SKM-1 (cell line): ENCODE measurements around the gene SIM2.

Source experiments
- DNase-seq: peaks from one replicate; lab custom pipeline; 2025; ENCODE audit not compliant: unreplicated experiment; lab: John Stamatoyannopoulos, UW

Gene SIM2

GRCh38 chr21:36759348-36760083 lies 60.6 kb downstream of the SIM2 start:
- no peak for DNase-seq

DNA sequence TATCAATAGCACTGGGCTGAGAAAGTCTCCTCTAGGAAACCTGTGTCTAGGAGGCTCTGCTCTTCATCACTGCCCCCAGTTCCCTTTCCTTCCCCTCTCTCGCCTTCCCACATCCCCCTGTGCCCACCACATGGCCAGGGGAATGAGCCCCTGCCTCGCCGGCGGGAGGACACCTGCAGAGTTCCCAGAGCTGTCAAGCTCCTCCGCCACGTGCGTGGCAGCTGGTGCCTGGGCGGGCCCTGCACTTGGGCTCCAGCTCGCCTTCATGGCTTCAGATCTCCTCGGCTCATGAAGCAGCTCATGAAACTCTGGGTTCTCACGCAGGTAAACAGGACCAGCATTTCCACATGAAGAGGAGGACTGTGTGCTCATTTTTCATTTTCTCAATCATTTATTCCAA lies 62.8 kb downstream of the SIM2 start:
- no peak for DNase-seq

DNA sequence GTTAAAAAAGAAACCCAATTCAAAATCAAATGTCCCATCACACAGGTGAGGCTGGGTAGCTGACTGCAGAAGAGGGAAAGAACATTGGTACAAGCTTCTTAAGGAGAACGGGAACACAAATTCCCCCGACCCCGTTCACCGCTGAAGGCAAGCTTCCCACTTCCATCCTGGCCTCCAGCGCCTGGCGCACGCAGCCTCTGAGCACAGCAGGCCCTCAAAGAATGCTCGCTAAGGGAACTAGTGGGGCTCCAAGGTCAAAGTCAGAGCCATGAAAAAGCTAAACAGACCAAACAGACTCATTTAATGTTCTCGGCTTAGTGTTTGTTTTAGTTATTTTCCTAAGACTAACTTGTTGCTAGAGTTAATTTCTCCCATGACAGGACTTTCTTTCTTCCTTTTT lies 63.7 kb downstream of the SIM2 start:
- DNase-seq = no peak

DNA sequence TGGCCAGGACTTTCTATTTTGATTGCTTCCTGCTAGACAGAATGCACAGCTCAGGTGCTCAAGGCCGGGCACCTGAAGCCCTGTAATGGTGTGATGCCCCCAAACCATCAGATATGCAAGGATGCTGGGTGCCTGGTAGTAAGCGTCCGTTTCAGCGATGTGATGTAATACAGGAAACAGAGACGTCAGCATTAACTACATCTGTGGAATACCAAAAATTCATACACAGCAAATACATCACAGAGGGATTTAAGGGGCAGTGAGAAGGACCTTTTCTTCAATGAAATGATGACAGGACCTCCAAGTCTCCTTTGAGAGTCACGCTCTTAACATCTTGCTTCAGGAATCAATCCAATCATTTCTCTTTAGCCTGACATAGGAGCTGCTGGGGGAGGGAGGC lies 64.4 kb downstream of the SIM2 start:
- DNase-seq = no peak

DNA sequence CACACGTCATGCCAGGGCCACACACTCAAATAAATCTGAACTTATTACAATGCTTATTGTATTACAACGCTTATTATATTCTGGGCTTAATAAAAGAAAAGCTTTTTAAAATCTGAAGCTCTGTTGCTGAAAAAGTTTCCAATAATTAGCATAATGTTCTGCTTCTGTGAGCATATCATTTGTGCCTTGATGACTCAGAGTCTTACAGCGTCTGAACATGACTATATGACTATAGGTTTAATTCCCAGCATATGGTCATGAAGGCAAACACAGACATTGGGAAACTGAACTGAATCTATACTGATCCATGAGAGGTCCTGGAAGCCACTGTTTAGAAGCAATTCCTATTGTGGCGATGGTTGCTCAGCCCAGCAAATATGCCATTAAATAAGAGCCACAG lies 66.3 kb downstream of the SIM2 start:
- DNase-seq = no peak

DNA sequence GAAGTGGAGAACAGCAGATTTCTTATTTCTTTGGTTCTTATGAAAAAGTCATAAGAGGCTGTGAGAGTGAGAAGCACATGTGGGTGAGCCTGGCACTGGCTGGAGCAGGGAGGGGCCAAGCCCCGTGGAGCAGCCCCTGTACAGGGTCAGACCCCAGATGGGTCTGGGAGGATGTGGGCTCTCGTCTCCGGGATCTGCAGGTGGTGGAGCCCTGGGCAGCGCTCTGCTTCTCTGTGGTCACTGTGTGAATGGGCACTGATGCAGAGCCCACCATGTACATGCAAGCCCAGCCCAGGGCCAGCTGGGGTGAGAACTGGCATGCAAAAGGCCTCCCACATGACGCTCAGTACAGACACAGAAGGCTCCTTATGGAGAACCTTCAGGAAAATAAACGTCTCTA lies 67.6 kb downstream of the SIM2 start:
- no peak for DNase-seq

- no peak for DNase-seq
These were observed 68.2 kb downstream of the SIM2 start for GRCh38 chr21:36767096-36767495.

DNA sequence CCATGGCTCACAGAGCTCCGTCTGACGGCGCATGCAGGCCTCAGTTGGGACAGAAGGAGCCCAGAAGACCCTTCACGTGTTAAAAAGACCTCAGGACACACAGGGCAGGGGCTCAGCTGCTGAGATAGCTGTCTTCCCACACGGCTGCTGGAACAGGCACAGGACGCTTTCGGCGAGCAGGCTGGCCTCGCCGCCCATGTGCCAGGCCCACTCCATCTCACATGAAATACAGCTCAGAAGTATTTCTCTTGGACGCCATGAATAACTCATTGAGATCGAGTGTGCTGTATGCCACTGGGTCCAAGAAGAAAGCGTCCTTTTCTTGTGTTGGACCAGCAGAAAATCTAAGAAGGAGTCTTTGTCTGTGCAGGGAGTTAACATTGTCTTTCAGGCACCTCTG lies 69.6 kb downstream of the SIM2 start:
- DNase-seq = no peak

- no peak for DNase-seq
These were observed 70.3 kb downstream of the SIM2 start for GRCh38 chr21:36769051-36769839.

- no peak for DNase-seq
These were observed 74.2 kb downstream of the SIM2 start for GRCh38 chr21:36773117-36773516.

DNA sequence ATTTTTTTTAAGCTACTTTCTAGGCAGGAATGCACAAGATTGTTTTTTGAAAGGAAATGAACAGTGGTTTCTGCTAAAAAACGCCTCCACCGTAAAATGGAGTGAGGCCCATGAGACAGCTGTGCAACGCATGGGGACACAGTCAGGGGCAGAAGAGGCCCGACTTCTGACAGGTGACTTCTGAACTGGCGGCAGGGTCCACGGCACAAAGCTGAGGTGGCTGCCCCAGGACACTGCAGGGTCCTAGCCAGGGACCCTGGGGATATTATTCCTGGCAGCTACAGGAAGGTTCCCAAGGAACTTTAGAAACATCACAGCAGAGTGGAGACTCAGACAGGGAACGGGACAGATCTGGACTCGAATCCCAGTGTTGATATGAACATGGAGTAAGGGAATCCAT lies 75.1 kb downstream of the SIM2 start:
- DNase-seq = no peak

GRCh38 chr21:36776981-36777617 lies 78.2 kb downstream of the SIM2 start:
- DNase-seq = no peak

GRCh38 chr21:36780861-36781260 lies 81.9 kb downstream of the SIM2 start:
- DNase-seq = no peak

DNA sequence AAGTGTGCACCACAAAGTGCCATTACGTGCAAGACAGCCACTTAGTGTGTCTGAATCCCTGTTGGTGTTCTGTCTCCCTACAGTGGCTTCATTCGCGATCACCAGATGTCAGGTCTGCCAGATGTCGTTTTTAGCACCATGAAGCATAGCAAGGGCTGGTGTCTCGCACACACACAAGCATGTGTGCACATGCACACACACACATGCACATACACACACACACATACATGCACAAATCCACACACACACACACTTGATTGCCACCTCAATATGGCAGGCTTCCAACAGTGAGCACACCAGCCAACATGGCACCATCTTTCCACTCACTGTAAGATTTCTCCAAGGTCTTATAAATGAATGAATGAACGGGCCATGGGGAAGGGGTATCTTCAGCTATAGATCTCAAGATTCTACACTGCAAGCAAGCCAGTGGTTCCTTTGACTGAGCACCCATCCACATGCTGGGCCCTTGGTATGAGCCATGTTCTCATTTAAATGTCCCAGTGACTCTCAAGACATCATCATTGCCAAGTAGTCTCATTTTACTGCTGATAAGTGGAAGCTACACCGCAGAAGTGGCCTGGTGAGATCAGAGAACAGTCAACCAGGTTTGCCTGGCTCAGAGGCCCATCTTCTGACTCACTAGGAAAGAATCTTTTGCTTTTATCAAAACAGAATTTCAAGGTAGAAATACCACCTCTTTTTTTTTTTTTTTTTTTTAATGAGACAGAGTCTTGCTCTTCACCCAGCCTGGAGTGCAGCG lies 84.9 kb downstream of the SIM2 start:
- DNase-seq = no peak

DNA sequence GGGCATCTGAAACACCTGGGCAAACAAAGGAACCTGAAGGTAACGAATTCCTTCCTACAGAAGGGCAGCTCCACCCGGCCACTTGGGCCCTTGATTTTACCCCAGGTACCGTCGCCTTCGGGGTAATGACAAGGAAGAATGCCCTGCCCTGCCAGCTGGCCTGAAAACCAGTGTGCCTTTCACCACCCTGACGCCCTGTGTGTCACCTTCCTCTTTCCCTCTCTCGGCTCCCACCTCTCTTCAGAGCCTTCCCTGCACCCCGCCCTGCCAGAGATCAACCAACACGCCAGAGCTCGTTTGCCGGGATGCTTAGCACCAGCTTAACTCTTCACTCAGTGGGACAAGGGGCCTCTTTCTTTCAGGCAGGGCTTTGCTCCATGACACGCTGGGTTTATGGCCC lies 86.0 kb downstream of the SIM2 start:
- no peak for DNase-seq

- no peak for DNase-seq
These were observed 86.7 kb downstream of the SIM2 start for GRCh38 chr21:36785615-36786014.

DNA sequence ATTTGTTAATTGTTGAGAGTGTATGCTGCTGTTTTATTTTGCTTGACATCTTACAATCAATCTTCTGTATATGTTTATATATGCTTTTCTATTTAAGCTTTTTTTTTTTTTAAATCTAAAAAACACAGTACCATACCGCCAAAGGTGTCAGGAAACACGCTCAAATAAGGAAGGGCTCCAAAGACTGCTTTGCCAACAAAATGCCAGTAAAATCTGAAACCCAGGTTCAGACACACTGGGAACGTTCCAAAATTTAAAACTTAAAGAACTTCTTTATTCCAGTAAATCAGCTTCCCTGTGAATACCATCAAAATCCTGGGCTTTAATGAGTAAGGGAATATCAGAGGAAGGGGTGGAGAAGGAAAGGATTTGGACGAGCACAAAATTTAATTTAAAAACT lies 87.3 kb downstream of the SIM2 start:
- DNase-seq = no peak

DNA sequence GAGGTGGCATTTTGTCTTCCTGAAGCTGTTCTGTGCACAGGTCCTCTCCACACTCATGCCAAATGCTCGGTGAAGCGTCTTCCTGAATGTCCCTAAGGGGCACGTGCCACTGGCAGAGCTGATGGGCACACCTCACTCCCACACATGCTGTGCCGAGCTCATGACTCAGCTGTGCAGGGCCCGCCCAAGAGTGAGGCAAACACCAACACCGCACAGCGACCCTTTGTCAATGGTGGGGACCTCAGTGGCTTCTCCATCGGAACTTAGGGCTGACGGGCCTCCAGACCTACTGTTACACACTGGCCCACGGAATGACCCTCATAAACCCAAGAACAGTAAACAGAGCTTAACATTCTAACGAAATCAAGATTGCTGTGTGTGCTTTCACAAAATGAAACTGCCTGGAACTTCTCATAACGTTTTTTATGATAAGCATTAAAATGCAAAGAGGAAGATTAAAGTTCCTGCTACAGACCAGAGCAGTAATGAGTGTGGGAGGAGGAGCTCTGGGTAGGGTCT lies 89.3 kb downstream of the SIM2 start:
- DNase-seq = no peak

GRCh38 chr21:36790616-36791015 lies 91.7 kb downstream of the SIM2 start:
- no peak for DNase-seq

DNA sequence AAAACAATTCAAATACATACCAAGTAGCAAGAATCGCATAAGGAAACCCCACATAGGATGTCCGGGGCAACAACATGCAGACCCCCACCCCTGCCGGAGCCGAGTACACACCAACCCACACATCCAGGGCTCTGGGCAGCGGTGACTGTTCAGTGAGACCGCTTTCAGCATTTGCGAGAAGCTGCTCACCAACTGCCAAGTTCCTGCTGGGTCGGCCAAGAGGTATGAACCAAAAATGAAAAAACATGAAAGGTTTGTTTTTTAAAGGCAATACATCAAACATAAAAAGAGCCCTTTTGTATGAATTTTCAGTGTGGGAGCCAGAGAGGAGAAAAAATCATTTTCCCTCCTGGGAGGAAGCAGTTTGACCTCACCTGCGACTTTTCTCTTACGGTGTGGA lies 92.3 kb downstream of the SIM2 start:
- no peak for DNase-seq
